H1 (cell line): ENCODE measurements around the gene MAN1C1. TPM values are rescaled to one million over a fixed set of nuclear protein-coding genes. Genes with fewer than 3 reads are reported as not detected.
"Not testable (repeated sequence)": the region's sequence is repeated elsewhere in the genome, so short reads cannot be mapped to it uniquely, and the experiment has no call there.

Experiments used
- CTCF ChIA-PET: fragments of 300-600 bp; sonication (Branson Sonifier 250); formaldehyde crosslinking; loops from one replicate; lab custom pipeline; 2021; ENCODE audit not compliant: partially characterized antibody; lab: Charles Lee
- POLR2A ChIA-PET: fragments of 300-600 bp; sonication (Branson Sonifier 250); formaldehyde crosslinking; loops from one replicate; lab custom pipeline; 2021; ENCODE audit warnings: inconsistent platforms; ENCODE audit not compliant: partially characterized antibody; lab: Charles Lee
- DNase-seq, 2 experiments: peaks; one replicate each; pipeline versions ENCODE4 v3.0.0 to v3.0.0-alpha.2; 2010 to 2022; ENCODE audit warnings: low spot score in 2 of 2, low read depth in 1 of 2, mixed read lengths in 1 of 2
- FAIRE-seq: peaks from 2 replicates; lab custom pipeline; 2011; peaks lifted over from hg19 to GRCh38; lab: Jason Lieb, UNC
- H2AFZ ChIP-seq: 2 replicates; pipeline ENCODE4 v1.8.1; 2012; ENCODE audit warnings: low read length, inconsistent platforms
- H2AK5ac ChIP-seq: 2 replicates; pipeline ENCODE4 v1.6.1; 2013; ENCODE audit warnings: low read depth, low read length
- H2BK120ac ChIP-seq: replicated peaks from 2 replicates; pipeline ENCODE3; 2013; ENCODE audit warnings: low read depth, low read length, inconsistent platforms
- H2BK12ac ChIP-seq: 2 replicates; pipeline ENCODE4 v1.6.1; 2013; ENCODE audit warnings: low read depth, low read length
- H2BK15ac ChIP-seq: 2 replicates; pipeline ENCODE4 v1.6.1; 2013; ENCODE audit warnings: low read length
- H2BK20ac ChIP-seq: 2 replicates; pipeline ENCODE4 v1.6.1; 2013; ENCODE audit warnings: low read length
- H2BK5ac ChIP-seq: 2 replicates; pipeline ENCODE4 v1.6.1; 2013; ENCODE audit warnings: low read depth, low read length
- H3K14ac ChIP-seq: 2 replicates; pipeline ENCODE4 v1.6.1; 2013; ENCODE audit warnings: inconsistent platforms; ENCODE audit not compliant: insufficient read length
- H3K18ac ChIP-seq: 2 replicates; pipeline ENCODE4 v1.6.1; 2013; ENCODE audit warnings: low read length; ENCODE audit errors: extremely low read depth
- H3K23ac ChIP-seq: 2 replicates; pipeline ENCODE4 v1.6.1; 2013; ENCODE audit warnings: inconsistent platforms; ENCODE audit not compliant: insufficient read length
- H3K23me2 ChIP-seq: 2 replicates; pipeline ENCODE4 v1.6.1; 2013; ENCODE audit warnings: low read depth, low read length
- H3K27ac ChIP-seq: 2 replicates; pipeline ENCODE4 v1.6.1; 2011; ENCODE audit warnings: low read depth, low read length, inconsistent platforms
- H3K27me3 ChIP-seq, 4 experiments: replicated peaks in 1 of 4; 1 replicate in 1 of 4; 2 replicates in 3 of 4; pipeline versions ENCODE4 v1.6.1 to v1.8.1; 2011 to 2013; ENCODE audit warnings: low read length in 3 of 4, mild to moderate bottlenecking in 3 of 4, inconsistent platforms in 2 of 4, mixed read lengths in 2 of 4, moderate library complexity in 1 of 4; ENCODE audit not compliant: control insufficient read depth in 3 of 4, insufficient read depth in 3 of 4; ENCODE audit errors: extremely low read depth in 1 of 4
- H3K36me3 ChIP-seq, 4 experiments: 2 replicates each; pipeline versions ENCODE4 v1.6.1 to v1.8.1; 2011 to 2013; ENCODE audit warnings: mild to moderate bottlenecking in 4 of 4, low read length in 3 of 4, moderate library complexity in 2 of 4, control low read depth in 1 of 4, inconsistent platforms in 1 of 4; ENCODE audit not compliant: insufficient read depth in 4 of 4, control insufficient read depth in 2 of 4
- H3K4ac ChIP-seq: replicated peaks from 2 replicates; pipeline ENCODE3; 2013; ENCODE audit warnings: low read length, low read depth, mixed read lengths, inconsistent platforms; ENCODE audit not compliant: insufficient read length
- H3K4me1 ChIP-seq, 4 experiments: replicated peaks in 1 of 4; 1 replicate in 1 of 4; 2 replicates in 3 of 4; pipeline versions ENCODE4 v1.6.1 to v1.8.1; 2011 to 2013; ENCODE audit warnings: low read length in 3 of 4, inconsistent platforms in 2 of 4, mixed read lengths in 1 of 4; ENCODE audit not compliant: insufficient read depth in 4 of 4, control insufficient read depth in 3 of 4
- H3K4me2 ChIP-seq, 2 experiments: 2 replicates each; pipeline versions ENCODE4 v1.6.1 to v1.8.1; 2011 to 2013; ENCODE audit warnings: low read depth in 2 of 2, low read length in 2 of 2, control low read depth in 1 of 2, inconsistent platforms in 1 of 2, mild to moderate bottlenecking in 1 of 2; ENCODE audit not compliant: insufficient read depth in 1 of 2
- H3K4me3 ChIP-seq, 4 experiments: fragments of 200-600, 300-600 bp in 1 of 4; sonication (generic), shearing (Covaris generic), sonication (Bioruptor Twin) in 1 of 4; 2 replicates each; pipeline versions ENCODE4 v1.5.1 to v1.8.1; 2011 to 2016; ENCODE audit warnings: low read length in 4 of 4, low read depth in 3 of 4, control low read depth in 2 of 4, inconsistent platforms in 2 of 4, mild to moderate bottlenecking in 2 of 4, mixed read lengths in 1 of 4, moderate library complexity in 1 of 4; ENCODE audit not compliant: insufficient read depth in 2 of 4; ENCODE audit errors: extremely low read depth in 1 of 4
- H3K56ac ChIP-seq: replicated peaks from 2 replicates; pipeline ENCODE3; 2013; ENCODE audit warnings: low read depth, mild to moderate bottlenecking, mixed read lengths, low read length, inconsistent platforms; ENCODE audit not compliant: insufficient read length
- H3K79me1 ChIP-seq: 2 replicates; pipeline ENCODE4 v1.6.1; 2013; ENCODE audit warnings: low read depth, low read length, control low read depth
- H3K79me2 ChIP-seq, 2 experiments: 2 replicates each; pipeline versions ENCODE4 v1.6.1 to v1.8.1; 2012 to 2013; ENCODE audit warnings: low read length in 2 of 2, mild to moderate bottlenecking in 2 of 2, inconsistent platforms in 1 of 2; ENCODE audit not compliant: insufficient read depth in 2 of 2, control insufficient read depth in 1 of 2
- H3K9ac ChIP-seq, 4 experiments: replicated peaks in 1 of 4; 1 replicate in 1 of 4; 2 replicates in 3 of 4; pipeline versions ENCODE4 v1.6.1 to v1.8.1; 2011 to 2013; ENCODE audit warnings: low read depth in 3 of 4, low read length in 3 of 4, control low read depth in 2 of 4, mild to moderate bottlenecking in 2 of 4, moderate library complexity in 2 of 4, inconsistent platforms in 1 of 4; ENCODE audit errors: extremely low read depth in 1 of 4
- H3K9me3 ChIP-seq, 2 experiments: 2 replicates each; pipeline versions ENCODE4 v1.6.1 to v1.8.1; 2012 to 2013; ENCODE audit warnings: mild to moderate bottlenecking in 2 of 2, moderate library complexity in 2 of 2, control low read depth in 1 of 2, inconsistent platforms in 1 of 2, low read depth in 1 of 2, low read length in 1 of 2, mixed read lengths in 1 of 2; ENCODE audit not compliant: insufficient read depth in 2 of 2
- H4K20me1 ChIP-seq, 2 experiments: replicated peaks in 1 of 2; 2 replicates each; pipeline versions ENCODE3 to v1.8.1; 2011 to 2013; ENCODE audit warnings: inconsistent platforms in 2 of 2, low read length in 2 of 2, mild to moderate bottlenecking in 1 of 2; ENCODE audit not compliant: insufficient read depth in 2 of 2, control insufficient read depth in 1 of 2
- H4K5ac ChIP-seq: 2 replicates; pipeline ENCODE4 v1.6.1; 2013; ENCODE audit warnings: low read length, low read depth, mixed read lengths, inconsistent platforms; ENCODE audit not compliant: insufficient read length
- H4K8ac ChIP-seq: 2 replicates; pipeline ENCODE4 v1.8.0; 2013; ENCODE audit warnings: mild to moderate bottlenecking, moderate library complexity, low read length, inconsistent platforms; ENCODE audit not compliant: insufficient read depth; ENCODE audit errors: extremely low read depth
- H4K91ac ChIP-seq: replicated peaks from 2 replicates; pipeline ENCODE3; 2013; ENCODE audit warnings: low read length, mixed read lengths, inconsistent platforms; ENCODE audit not compliant: insufficient read length
- KDM5A ChIP-seq: fragments of 200-600 bp; IDR thresholded peaks from 2 replicates; pipeline ENCODE4 v1.7.1; 2012; ENCODE audit warnings: mild to moderate bottlenecking, low read length, inconsistent platforms, mixed read lengths
- WGBS, 2 experiments: shearing (Covaris generic) in 1 of 2; methylation state at CpG; one replicate each; pipeline versions ENCODE4 v1.1.6 to v1.1.7; 2013 to 2015; ENCODE audit warnings: low lambda C conversion rate in 2 of 2, mixed read lengths in 2 of 2, inconsistent platforms in 1 of 2, low coverage in 1 of 2, missing lambda C conversion rate in 1 of 2; ENCODE audit not compliant: insufficient replicate concordance in 2 of 2, insufficient coverage in 1 of 2, insufficient read length in 1 of 2; ENCODE audit errors: extremely low coverage in 1 of 2, missing lambda C conversion rate in 1 of 2; 5-methylcytosine and 5-hydroxymethylcytosine counted together
- polyA plus RNA-seq, 7 experiments: library from polyadenylated mRNA; depleted of rRNA in 3 of 7; stranded (reverse) in 5 of 7; unstranded in 2 of 7; fragments of >200 nt in 5 of 7; fragments of 200-250 nt in 2 of 7; gene quantifications; 1 replicate in 5 of 7; 2 replicates in 1 of 7; 4 replicates in 1 of 7; pipeline versions ENCODE4 v1.2.1 to v1.2.3, GENCODE V29; 2011 to 2013; ENCODE audit warnings: missing spikeins in 2 of 7, mixed read lengths in 2 of 7
- total RNA-seq: library from RNA; stranded (reverse); fragmentation: NEBNext Ultra II Directional; extraction: Animal tissue kit (Norgen Biotek cat#: 25700); gene quantifications from 2 replicates; pipeline ENCODE4 v1.2.1, GENCODE V29; 2021

The MAN1C1 gene
- total and polyA plus RNA-seq, 2 of the 8 experiments (the other 6 are each of a cell fraction or from before 2014, with no cell fraction given), result 7.8 to 15.2 TPM

GRCh38 chr1:25662061-25662460, 45.5 kb downstream of the MAN1C1 start (continued):
- no peak for TF ChIP-seq KDM5A

DNA sequence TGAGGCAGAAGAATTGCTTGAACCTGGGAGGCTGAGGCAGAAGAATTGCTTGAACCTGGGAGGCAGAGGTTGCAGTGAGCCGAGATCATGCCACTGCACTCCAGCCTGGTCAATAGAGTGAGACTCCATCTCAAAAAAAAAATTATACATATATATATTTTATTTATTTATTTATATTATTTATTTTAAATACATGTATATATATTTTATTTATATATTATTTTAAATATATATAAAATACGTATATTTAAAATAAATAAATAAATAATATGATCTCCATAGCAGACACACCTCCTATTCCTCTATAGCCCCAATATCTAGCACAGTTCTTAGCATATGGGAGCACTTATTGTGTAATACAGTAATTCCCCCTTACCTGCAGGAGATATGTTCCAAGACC, 46.4 kb downstream of the MAN1C1 start:
- H3K4ac ChIP-seq, FAIRE-seq: not testable (repeated sequence)
- WGBS, 2 experiments, result 88% methylated on average over 2 of the region's 2 CpGs; no CpG with 5 or more reads in 1 of the 2 experiments

More for the DNA sequence above, 46.4 kb downstream of the MAN1C1 start:
- H3K18ac ChIP-seq, H3K14ac ChIP-seq, CTCF ChIA-PET, H3K79me1 ChIP-seq, H2BK5ac ChIP-seq, H2AFZ ChIP-seq, H3K27me3 ChIP-seq, H3K9me3 ChIP-seq, H2AK5ac ChIP-seq, H3K36me3 ChIP-seq, H4K20me1 ChIP-seq, H3K9ac ChIP-seq, H3K79me2 ChIP-seq, H2BK12ac ChIP-seq, H3K4me2 ChIP-seq, H3K27ac ChIP-seq, H3K56ac ChIP-seq, H2BK15ac ChIP-seq, H3K23me2 ChIP-seq, H2BK20ac ChIP-seq, H3K4me3 ChIP-seq, H4K91ac ChIP-seq, H3K23ac ChIP-seq, H2BK120ac ChIP-seq, POLR2A ChIA-PET, H4K5ac ChIP-seq, DNase-seq, H4K8ac ChIP-seq: not testable (repeated sequence)
- peaks cover 0 to 14% (median 6%) of the 10 kb centered on the region in 4 experiments; a peak in 6 of 7 replicates for H3K4me1 ChIP-seq
